GM04503 (cell line): ENCODE results near the gene GPBP1L1.
"Not testable (repeated sequence)": the region's sequence is repeated elsewhere in the genome, so short reads cannot be mapped to it uniquely, and the experiment has no call there.

Experiments
- DNase-seq: peaks from one replicate; pipeline ENCODE4 v3.0.0-alpha.2; 2012; ENCODE audit warnings: low read depth

Gene GPBP1L1

GRCh38 chr1:45686288-45687013 is at the start of gene GPBP1L1:
GPBP1L1 (minus strand) TSS chr1:45686533; CDS start chr1:45659087, 27,446 bp downstream.
- DNase-seq, result peak; percentile 70

DNA sequence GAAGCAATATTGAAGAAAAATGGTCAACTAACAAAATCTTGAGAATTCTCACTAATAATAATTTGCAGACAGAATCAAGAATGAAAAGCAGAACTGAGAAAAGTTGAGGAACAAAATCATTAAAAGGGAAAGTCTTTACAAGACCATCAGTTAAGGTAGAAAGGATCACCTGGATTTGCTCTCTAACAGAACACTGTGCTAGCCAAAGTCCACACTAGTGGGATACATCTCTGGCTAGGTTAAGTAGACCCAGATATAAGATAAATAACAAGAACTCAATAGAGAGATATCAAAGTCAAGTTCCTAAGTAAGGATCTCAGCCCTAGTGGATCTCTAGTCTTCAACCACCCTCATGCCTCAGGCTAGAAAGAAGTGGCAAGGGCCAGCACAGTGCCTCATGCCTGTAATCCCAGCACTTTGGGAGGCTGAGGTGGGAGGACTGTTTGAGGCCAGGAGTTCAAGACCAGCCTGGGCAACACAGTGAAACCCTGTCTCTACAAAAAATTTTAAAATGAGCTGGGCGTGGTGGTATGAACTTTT is 44.5 kb upstream of the GPBP1L1 start:
- no peak for DNase-seq

DNA sequence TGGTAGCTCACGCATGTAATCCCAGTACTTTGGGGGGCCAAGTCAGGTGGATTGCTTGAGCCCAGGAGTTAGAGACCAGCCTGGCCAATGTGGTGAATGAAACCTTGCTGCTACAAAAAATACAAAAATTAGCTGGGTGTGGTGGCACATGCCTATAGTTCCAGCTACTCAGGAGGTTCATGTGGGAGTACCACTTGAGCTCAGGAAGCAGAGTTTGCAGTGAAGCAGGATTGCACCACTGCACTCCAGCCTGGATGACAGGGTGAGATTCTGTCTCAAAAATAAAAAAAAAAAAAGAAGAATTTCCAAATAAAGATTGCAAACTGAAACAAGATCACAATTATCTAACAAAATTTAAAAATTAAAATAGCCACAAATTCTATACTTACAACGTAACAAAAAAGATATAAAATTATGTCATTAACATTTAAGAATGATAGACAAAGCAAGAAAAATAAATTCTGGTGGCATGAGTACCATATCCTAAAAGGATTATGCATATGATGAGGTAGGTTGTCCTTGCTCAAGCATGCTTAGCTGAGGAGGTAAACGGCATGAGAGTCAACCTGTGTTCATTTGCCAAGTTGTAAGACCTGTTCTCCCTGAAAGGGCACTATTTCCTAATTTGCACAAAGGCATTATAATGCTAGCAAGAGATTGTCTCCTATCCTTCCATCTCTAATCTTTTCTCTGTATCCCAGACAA is 43.9 kb upstream of the GPBP1L1 start:
- DNase-seq, result no peak

- DNase-seq, result not testable (repeated sequence)
These were observed 39.7 kb upstream of the GPBP1L1 start for GRCh38 chr1:45726007-45726406.

- DNase-seq, result no peak
These were observed 37.1 kb upstream of the GPBP1L1 start for GRCh38 chr1:45723248-45723930.

DNA sequence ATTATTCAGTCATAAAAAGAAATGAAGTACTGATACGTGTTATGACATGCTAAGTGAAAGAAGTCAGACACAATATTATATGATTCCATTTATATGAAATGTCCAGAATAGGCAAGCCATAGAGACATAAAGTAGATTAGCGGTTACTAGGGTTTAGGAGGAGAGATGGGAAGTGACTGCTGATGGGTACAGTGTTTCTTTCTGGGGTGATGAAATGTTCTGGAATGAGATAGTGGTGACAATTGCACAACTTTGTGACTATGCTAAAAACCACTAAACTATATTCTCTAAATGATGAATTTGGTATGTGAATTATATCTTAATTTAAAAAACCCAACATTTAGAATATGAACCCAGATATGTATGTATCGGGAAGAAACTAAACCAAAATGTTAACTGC is 36.5 kb upstream of the GPBP1L1 start:
- DNase-seq, result peak; percentile 13

DNA sequence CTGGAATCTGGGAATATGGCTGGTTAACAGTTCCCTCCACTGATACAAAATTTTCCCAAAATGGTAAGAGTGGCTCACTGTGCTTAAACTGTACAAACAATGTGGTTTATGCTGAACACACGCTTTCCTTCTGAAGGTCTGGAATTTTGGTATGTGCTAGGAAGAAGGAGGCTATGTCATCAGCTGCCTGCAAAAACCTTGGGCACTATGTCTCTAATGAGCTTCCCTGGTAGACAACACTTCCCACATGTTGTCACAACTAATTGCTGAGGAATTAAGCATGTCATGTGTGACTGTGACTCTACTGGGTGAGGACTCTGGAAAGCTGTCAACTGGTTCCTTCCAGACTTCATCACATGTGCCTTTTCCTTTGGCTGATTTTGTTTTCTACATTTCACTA is 34.9 kb upstream of the GPBP1L1 start:
- DNase-seq, result peak; percentile 53

DNA sequence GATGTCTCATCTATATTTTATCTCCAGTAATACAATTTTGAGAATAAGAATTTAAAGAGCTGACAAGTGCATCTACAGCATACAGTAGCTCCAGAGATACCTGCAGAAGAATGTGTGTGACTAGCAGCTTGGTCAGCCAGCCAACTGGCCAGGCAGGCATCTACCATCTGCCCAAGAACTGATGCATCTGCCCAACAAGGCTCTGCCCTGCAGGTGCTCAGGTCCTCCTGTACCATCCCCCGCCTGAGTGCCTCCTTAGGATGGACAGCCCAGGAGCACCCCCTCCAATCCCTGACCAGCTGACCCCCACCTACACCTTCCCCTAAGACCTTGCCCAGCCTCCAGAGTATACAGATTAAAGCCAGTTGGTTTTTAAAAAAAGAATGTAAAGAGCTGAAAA is 32.0 kb upstream of the GPBP1L1 start:
- DNase-seq, result no peak

- DNase-seq, result not testable (repeated sequence)
These were observed 31.1 kb upstream of the GPBP1L1 start for GRCh38 chr1:45717386-45717785.

DNA sequence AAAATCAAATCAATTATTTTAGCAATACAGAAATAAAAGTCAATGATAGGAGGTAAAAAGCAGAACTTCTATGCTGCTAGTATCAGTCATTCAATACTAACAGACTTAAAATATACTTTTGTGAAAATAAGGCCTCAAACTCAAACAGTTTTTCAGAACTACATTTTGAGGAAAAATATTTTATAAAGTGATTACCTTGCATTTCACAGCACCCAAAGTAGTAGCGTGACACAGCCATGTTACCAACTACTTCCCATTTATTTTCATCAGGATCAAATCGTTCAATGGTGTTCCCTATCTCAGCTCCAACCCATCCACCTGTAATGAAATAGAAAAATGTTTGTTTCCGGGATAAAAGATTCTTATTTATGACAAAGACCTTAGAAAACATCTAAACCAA is 30.4 kb upstream of the GPBP1L1 start:
- DNase-seq, result no peak

- DNase-seq, result no peak
These were observed 27.4 kb upstream of the GPBP1L1 start for GRCh38 chr1:45713711-45714110.

GRCh38 chr1:45704637-45705036 is 18.3 kb upstream of the GPBP1L1 start:
- DNase-seq, result no peak

GRCh38 chr1:45694823-45695222 is 8.5 kb upstream of the GPBP1L1 start:
- no peak for DNase-seq

DNA sequence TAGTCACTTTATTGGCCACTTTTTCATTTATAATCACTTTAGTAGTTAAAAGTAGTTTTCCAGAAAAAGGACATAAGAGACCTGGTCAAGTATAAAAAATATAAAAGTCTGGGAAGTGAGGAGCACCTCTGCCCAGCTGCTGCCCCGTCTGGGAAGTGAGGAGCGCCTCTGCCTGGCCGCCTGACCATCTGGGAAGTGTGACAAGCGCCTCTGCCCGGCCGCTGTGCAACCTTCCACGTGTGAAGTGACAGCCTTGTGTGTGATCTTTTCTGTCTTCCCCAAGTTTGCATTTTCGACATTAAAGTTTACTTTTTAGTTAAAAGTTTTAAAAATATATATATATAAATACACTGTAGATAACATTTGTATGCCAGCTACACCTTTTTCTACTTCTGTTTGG is 7.5 kb upstream of the GPBP1L1 start:
- DNase-seq, result not testable (repeated sequence)

DNA sequence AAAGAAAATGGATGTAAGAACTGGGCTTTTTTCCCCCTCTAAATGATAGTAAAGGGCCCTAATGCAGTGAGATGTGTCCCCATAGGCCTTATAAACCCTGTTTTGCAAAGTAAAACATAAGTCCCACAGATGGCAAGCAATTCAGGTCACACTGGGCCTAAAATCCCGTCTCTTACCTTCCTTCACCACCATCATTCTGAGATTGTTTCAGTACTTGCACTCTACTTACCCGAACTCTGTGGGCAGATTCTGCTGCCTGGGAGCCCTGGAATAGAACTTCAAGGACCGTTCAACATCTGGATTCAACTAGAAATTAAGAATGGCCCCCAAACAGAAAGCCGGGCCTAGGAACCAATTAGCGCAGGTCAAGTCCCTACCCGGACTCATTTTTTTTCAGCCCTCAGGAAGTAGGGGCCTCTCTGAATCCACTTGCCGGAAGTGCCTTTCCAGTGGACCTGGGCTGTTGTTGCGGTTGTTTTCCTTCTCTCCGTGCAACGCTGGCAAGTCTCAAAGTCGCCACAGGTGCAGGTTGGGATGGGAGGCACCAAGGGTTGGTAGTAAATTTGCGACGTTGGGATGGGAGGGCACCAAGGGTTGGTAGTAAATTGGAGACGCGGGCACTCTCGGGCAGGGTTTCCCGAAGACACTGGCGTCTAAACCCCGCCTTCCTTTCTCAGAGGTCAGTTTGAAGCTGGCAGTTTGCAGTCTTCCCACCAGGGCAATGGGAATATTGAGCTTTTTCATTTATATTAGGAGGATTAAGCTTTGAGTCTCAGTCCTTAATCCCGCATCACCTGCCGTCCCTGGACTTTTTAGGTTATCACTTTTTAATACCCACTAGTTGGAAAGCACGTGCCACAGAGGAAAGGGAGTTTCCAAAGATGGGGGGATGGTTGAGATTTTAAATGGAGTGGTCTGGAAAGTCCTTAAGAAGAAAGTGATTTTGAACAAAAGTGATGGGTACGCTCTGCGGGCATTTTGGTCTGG is 1.7 kb upstream of the GPBP1L1 start, which contains the start of gene TMEM69:
Gene TMEM69, plus strand, starts transcription at position 428 of the 987 bp plus-strand sequence. CDS start 2,888 bp downstream, outside the sequence.
- DNase-seq, result peak; percentile 75

GRCh38 chr1:45687014-45687753 is 851 bp upstream of the GPBP1L1 start:
- peak; percentile 96 for DNase-seq

GRCh38 chr1:45686015-45686287 is 382 bp downstream of the GPBP1L1 start:
- DNase-seq, result no peak

DNA sequence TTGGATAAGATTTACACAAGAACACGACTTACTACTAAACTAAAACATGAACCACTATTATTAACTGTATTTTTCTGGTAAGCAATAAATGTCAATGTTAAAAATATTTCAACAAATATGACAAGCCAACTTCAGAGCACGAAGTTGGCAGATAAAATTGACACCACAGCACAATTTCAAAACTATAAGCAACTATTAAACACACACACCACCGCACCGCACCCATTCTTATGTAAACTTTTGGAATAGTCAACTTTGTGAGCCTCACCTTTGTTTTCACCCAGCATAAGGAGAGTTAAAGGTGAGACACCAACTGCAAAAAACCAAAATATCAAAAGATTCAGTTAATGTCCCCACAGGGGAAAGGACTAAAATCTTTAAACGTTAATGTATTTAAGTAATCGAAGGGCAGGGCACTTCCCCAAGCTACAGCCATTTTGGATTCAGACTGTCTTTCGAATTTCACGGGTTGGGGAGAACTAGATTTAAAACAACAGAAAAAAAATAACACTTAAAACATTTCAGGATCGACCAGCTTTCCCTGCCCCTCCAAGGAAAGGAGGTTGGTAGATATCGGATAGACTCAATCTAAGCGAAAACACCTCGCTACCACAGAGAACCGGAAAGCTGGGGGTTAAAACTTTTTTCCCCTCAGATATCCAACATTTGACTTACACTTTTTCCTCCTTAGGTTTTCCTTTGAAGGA is 872 bp downstream of the GPBP1L1 start:
- no peak for DNase-seq

- DNase-seq, result no peak
These were observed 1.9 kb downstream of the GPBP1L1 start for GRCh38 chr1:45684402-45684801.

DNA sequence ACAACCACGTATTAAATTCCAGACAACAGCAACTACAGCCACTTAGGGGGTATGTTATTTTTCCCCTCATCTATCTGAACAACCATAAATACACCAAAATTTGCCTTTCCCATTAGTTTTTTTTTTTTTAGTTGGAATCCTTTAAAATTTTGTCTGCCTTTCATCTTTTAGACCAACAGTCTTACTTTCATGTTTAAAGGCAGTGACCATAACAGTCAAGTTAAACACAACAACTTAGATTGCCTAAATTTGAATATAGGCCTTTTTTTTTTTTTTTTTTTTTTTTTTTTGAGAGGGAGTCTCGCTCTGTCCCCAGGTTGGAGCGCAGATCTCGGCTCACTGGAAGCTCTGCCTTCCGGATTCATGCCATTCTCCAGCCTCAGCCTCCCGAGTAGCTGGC is 3.4 kb downstream of the GPBP1L1 start:
- DNase-seq, result no peak
